Measurements from ENCODE around the gene MAP7D1.

DNA sequence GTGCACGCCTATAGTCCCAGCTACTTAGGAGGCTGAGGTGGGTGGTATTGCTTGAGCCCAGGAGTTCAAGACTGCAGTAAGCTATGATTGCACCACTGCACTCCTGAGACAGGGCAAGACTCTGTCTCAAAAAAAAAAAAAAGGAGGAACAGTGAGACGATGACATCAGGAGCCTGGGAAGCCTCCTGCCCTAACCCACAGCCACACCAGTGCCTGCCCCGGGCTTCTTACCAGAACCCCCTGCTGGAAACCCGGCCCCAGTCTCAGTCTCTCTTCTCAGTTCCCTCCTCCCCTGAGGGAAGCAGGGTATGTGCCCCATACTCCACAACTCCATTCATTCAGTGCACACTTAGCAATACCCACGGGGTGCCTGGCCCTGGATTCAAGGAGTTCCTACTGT lies 40.0 kb upstream of the MAP7D1 start:
- no peak for TF ChIP-seq BHLHE40 (IDR thresholded peaks at IDR 0.05; ENCODE audit: borderline replicate concordance)
- no peak for TF ChIP-seq CTBP1 (IDR thresholded peaks at IDR 0.05; ENCODE audit: borderline replicate concordance)
- TF ChIP-seq FOXK2 (IDR thresholded peaks at IDR 0.05), result no peak
- no peak for TF ChIP-seq ELF4 (IDR thresholded peaks at IDR 0.05)
- no peak for TF ChIP-seq SP1 (IDR thresholded peaks at IDR 0.05)
- no peak for TF ChIP-seq TARDBP (IDR thresholded peaks at IDR 0.05)
- TF ChIP-seq FOXM1 (IDR thresholded peaks at IDR 0.05; ENCODE audit: borderline replicate concordance), result no peak
- no peak for TF ChIP-seq SUZ12 (IDR thresholded peaks at IDR 0.05)
